GM10248 (cell line): Measurements from ENCODE around the gene GABRP.
"Not testable (repeated sequence)": the region's sequence is repeated elsewhere in the genome, so short reads cannot be mapped to it uniquely, and the experiment has no call there.

Experiments
- CTCF ChIA-PET: fragments of 300-600 bp; sonication (Branson Sonifier 250); formaldehyde crosslinking; extraction: SDS; loops from one replicate; lab custom pipeline; 2021; ENCODE audit warnings: antibody characterized with exemption; lab: Yijun Ruan, JAX
- POLR2A ChIA-PET: fragments of 350-650 bp; sonication (Branson Sonifier 250); formaldehyde crosslinking; extraction: SDS; loops from one replicate; lab custom pipeline; 2020; ENCODE audit warnings: antibody characterized with exemption; lab: Yijun Ruan, JAX
- DNase-seq: peaks from one replicate; pipeline ENCODE4 v3.0.0; 2012; ENCODE audit errors: extremely low spot score
- TF ChIP-seq, protein P1 (sequence below): IDR thresholded peaks from 2 replicates; pipeline ENCODE4 v1.5.1; 2012; ENCODE audit warnings: mild to moderate bottlenecking, low read depth; ENCODE audit errors: extremely low read depth, missing control alignments, control extremely low read depth

Gene GABRP

DNA sequence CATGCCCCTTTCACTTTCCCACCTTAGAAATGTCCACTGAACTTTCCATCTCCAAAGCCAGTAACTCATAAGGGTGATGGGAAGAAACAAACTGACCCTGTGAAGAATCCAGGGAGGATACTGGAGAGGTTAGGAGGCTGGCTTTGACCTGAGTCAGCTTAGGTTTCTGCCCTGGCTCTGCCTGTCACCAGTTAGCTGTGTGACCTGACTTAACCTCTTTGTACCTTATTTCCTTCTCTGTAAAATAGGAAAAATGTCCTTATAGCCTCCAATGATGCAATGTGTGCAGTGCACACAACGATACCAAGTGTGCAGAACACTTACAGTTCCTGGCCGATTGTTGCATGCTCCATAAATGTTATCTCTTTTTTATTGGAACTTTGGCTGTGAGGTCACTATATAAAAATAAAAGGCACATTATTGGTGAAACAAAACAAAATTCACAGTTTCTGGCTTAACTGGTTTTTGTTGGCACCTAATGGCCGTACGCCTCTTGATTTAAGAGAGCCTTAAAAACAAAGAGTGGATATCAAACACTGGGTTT lies 37.8 kb downstream of the GABRP start:
- ChIA-PET POLR2A (no interaction called here), CTCF (no interaction called here)
- DNase-seq = no peak
- TF ChIP-seq, protein P1, sequence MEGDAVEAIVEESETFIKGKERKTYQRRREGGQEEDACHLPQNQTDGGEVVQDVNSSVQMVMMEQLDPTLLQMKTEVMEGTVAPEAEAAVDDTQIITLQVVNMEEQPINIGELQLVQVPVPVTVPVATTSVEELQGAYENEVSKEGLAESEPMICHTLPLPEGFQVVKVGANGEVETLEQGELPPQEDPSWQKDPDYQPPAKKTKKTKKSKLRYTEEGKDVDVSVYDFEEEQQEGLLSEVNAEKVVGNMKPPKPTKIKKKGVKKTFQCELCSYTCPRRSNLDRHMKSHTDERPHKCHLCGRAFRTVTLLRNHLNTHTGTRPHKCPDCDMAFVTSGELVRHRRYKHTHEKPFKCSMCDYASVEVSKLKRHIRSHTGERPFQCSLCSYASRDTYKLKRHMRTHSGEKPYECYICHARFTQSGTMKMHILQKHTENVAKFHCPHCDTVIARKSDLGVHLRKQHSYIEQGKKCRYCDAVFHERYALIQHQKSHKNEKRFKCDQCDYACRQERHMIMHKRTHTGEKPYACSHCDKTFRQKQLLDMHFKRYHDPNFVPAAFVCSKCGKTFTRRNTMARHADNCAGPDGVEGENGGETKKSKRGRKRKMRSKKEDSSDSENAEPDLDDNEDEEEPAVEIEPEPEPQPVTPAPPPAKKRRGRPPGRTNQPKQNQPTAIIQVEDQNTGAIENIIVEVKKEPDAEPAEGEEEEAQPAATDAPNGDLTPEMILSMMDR = no peak

DNA sequence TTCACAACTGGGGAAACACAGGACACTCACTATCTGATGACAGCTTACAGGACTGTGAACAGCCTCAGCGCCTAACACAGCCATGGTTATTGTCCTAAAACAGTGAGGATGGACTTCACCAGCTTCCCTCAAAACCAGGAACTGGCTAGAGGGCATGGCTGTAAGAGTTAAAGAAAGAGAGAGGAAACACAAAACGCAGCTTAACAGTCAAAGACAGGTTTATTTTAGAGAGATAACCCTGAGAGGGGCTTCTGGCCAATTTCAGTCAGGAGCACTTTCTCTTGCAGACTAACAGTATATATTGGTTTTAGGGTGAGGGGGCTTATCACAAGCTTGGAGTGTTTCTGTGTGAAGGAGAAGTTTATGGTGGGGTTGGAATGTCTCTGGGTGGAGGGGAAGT lies 42.6 kb downstream of the GABRP start:
- POLR2A ChIA-PET = no interaction called here
- CTCF ChIA-PET = no interaction called here

DNA sequence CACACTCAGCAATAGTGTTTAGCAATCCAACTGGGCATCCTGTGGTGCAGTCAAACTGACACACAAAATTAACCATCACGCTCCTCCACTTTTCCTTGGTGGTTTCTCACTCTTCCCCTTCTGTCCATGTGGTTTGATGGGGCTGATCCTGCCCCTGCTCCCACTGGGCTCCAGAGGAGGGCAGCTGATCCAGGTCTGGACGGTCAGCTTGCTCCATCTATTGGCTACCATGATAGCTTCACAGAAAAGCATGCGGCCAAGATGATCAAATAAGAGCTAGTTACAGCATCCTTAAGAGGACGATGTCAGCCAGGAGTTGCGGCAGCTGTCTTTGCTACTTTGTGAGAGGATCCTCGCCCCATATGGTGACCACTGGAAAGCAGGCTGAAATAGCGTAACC lies 48.7 kb downstream of the GABRP start:
- CTCF ChIA-PET = interaction anchor here (1.0 kb wide), 1 partner anchor 10 kb away, joined by 3 read pairs; no protein-coding TSS in a partner anchor
- TF ChIP-seq, protein P1 = no peak
- POLR2A ChIA-PET = no interaction called here
- DNase-seq = no peak

More for the DNA sequence above, 42.6 kb downstream of the GABRP start:
- TF ChIP-seq, protein P1 = no peak
- no peak for DNase-seq

DNA sequence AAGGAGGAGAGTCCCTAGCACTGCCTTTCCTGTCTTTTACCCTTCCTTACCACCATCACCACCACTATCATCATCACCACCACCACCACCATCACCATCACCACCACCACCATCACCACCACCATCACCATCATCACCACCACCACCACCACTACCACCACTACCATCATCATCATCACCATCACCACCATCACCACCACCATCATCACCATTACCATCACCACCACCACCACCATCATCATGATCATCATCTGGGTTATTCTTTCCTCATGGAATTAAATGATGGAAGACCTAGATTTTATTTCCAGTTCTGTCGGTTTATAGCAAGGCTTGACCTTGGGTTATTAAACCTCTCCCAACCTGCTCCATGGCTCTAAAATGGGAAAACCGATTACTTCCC lies 50.5 kb downstream of the GABRP start:
- POLR2A ChIA-PET, DNase-seq, CTCF ChIA-PET: not testable (repeated sequence)

DNA sequence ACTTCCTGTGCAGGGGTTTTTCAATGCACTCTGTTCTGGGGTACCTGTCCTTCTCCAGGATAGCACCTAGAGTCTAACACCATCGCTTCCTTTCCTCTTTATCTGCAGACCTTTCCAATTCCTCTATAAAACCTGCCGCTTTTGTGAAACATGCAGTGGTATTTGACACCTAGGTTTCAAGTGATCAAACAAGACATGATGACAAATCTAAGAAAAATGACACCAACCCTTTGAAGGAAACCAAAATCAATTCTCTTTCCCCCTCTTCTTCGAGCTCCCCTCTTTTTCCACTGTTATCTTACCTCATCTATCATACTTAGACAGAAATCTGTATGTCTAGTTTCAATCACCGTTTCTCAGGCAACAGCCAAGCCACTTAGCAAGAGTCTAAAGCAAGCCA lies 52.7 kb downstream of the GABRP start:
- DNase-seq = no peak
- ChIA-PET POLR2A (no interaction called here), CTCF (no interaction called here)
- TF ChIP-seq, protein P1 = no peak

DNA sequence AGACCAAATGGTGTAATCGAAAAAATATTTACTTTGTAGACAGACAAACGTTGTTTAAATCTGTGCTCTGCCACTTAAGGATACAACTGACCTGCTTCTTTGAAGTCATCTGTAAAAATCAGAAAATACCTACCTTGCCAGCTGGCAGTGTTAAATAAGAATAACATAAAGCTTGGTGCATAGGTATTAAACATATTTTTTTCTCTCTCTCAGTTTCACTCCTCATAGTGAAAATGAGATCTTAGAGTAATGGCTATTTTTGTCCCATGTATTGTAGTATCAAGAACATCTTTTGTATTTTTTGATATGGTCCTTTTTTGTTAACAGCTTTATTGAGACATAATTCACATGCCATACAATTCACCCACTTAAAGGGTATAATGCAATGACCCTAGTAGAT lies 60.3 kb downstream of the GABRP start:
- TF ChIP-seq, protein P1 = no peak
- POLR2A ChIA-PET = no interaction called here
- CTCF ChIA-PET = no interaction called here
- no peak for DNase-seq

DNA sequence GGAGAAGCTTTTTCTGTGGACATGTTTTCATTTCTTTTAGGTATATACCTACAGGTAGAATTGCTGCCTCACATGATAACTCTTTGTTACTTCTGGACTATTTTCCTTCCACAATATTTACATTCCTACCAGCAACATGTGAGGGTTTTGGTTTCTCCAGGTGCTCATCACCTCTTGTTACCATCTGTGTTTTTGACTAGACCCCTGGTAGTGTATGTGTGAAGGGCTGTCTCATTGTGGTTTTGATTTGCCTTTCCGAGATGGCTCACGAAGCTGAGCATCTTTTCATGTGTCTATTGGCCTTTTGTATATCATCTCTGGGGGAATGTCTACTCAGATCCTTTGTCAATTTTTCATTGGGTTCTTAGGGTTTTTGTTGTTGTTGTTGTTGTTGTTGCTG lies 61.1 kb downstream of the GABRP start:
- ChIA-PET CTCF (no interaction called here), POLR2A (no interaction called here)
- TF ChIP-seq, protein P1 = no peak
- DNase-seq = no peak
